H1 (cell line): ENCODE data around the gene SPPL3. TPM values are rescaled to one million over a fixed set of nuclear protein-coding genes. Genes with fewer than 3 reads are reported as not detected.

Source experiments
- CTCF ChIA-PET: fragments of 300-600 bp; sonication (Branson Sonifier 250); formaldehyde crosslinking; loops from one replicate; lab custom pipeline; 2021; ENCODE audit not compliant: partially characterized antibody; lab: Charles Lee
- POLR2A ChIA-PET: fragments of 300-600 bp; sonication (Branson Sonifier 250); formaldehyde crosslinking; loops from one replicate; lab custom pipeline; 2021; ENCODE audit warnings: inconsistent platforms; ENCODE audit not compliant: partially characterized antibody; lab: Charles Lee
- DNase-seq, 2 experiments: peaks; one replicate each; pipeline versions ENCODE4 v3.0.0 to v3.0.0-alpha.2; 2010 to 2022; ENCODE audit warnings: low spot score in 2 of 2, low read depth in 1 of 2, mixed read lengths in 1 of 2
- FAIRE-seq: peaks from 2 replicates; lab custom pipeline; 2011; peaks lifted over from hg19 to GRCh38; lab: Jason Lieb, UNC
- H2AFZ ChIP-seq: 2 replicates; pipeline ENCODE4 v1.8.1; 2012; ENCODE audit warnings: low read length, inconsistent platforms
- H2AK5ac ChIP-seq: 2 replicates; pipeline ENCODE4 v1.6.1; 2013; ENCODE audit warnings: low read depth, low read length
- H2BK120ac ChIP-seq: replicated peaks from 2 replicates; pipeline ENCODE3; 2013; ENCODE audit warnings: low read depth, low read length, inconsistent platforms
- H2BK12ac ChIP-seq: 2 replicates; pipeline ENCODE4 v1.6.1; 2013; ENCODE audit warnings: low read depth, low read length
- H2BK15ac ChIP-seq: 2 replicates; pipeline ENCODE4 v1.6.1; 2013; ENCODE audit warnings: low read length
- H2BK20ac ChIP-seq: 2 replicates; pipeline ENCODE4 v1.6.1; 2013; ENCODE audit warnings: low read length
- H2BK5ac ChIP-seq: 2 replicates; pipeline ENCODE4 v1.6.1; 2013; ENCODE audit warnings: low read depth, low read length
- H3K14ac ChIP-seq: 2 replicates; pipeline ENCODE4 v1.6.1; 2013; ENCODE audit warnings: inconsistent platforms; ENCODE audit not compliant: insufficient read length
- H3K18ac ChIP-seq: 2 replicates; pipeline ENCODE4 v1.6.1; 2013; ENCODE audit warnings: low read length; ENCODE audit errors: extremely low read depth
- H3K23ac ChIP-seq: 2 replicates; pipeline ENCODE4 v1.6.1; 2013; ENCODE audit warnings: inconsistent platforms; ENCODE audit not compliant: insufficient read length
- H3K23me2 ChIP-seq: 2 replicates; pipeline ENCODE4 v1.6.1; 2013; ENCODE audit warnings: low read depth, low read length
- H3K27ac ChIP-seq: 2 replicates; pipeline ENCODE4 v1.6.1; 2011; ENCODE audit warnings: low read depth, low read length, inconsistent platforms
- H3K27me3 ChIP-seq, 4 experiments: replicated peaks in 1 of 4; 1 replicate in 1 of 4; 2 replicates in 3 of 4; pipeline versions ENCODE4 v1.6.1 to v1.8.1; 2011 to 2013; ENCODE audit warnings: low read length in 3 of 4, mild to moderate bottlenecking in 3 of 4, inconsistent platforms in 2 of 4, mixed read lengths in 2 of 4, moderate library complexity in 1 of 4; ENCODE audit not compliant: control insufficient read depth in 3 of 4, insufficient read depth in 3 of 4; ENCODE audit errors: extremely low read depth in 1 of 4
- H3K36me3 ChIP-seq, 4 experiments: 2 replicates each; pipeline versions ENCODE4 v1.6.1 to v1.8.1; 2011 to 2013; ENCODE audit warnings: mild to moderate bottlenecking in 4 of 4, low read length in 3 of 4, moderate library complexity in 2 of 4, control low read depth in 1 of 4, inconsistent platforms in 1 of 4; ENCODE audit not compliant: insufficient read depth in 4 of 4, control insufficient read depth in 2 of 4
- H3K4ac ChIP-seq: replicated peaks from 2 replicates; pipeline ENCODE3; 2013; ENCODE audit warnings: low read length, low read depth, mixed read lengths, inconsistent platforms; ENCODE audit not compliant: insufficient read length
- H3K4me1 ChIP-seq, 4 experiments: replicated peaks in 1 of 4; 1 replicate in 1 of 4; 2 replicates in 3 of 4; pipeline versions ENCODE4 v1.6.1 to v1.8.1; 2011 to 2013; ENCODE audit warnings: low read length in 3 of 4, inconsistent platforms in 2 of 4, mixed read lengths in 1 of 4; ENCODE audit not compliant: insufficient read depth in 4 of 4, control insufficient read depth in 3 of 4
- H3K4me2 ChIP-seq, 2 experiments: 2 replicates each; pipeline versions ENCODE4 v1.6.1 to v1.8.1; 2011 to 2013; ENCODE audit warnings: low read depth in 2 of 2, low read length in 2 of 2, control low read depth in 1 of 2, inconsistent platforms in 1 of 2, mild to moderate bottlenecking in 1 of 2; ENCODE audit not compliant: insufficient read depth in 1 of 2
- H3K4me3 ChIP-seq, 4 experiments: fragments of 200-600, 300-600 bp in 1 of 4; sonication (generic), shearing (Covaris generic), sonication (Bioruptor Twin) in 1 of 4; 2 replicates each; pipeline versions ENCODE4 v1.5.1 to v1.8.1; 2011 to 2016; ENCODE audit warnings: low read length in 4 of 4, low read depth in 3 of 4, control low read depth in 2 of 4, inconsistent platforms in 2 of 4, mild to moderate bottlenecking in 2 of 4, mixed read lengths in 1 of 4, moderate library complexity in 1 of 4; ENCODE audit not compliant: insufficient read depth in 2 of 4; ENCODE audit errors: extremely low read depth in 1 of 4
- H3K56ac ChIP-seq: replicated peaks from 2 replicates; pipeline ENCODE3; 2013; ENCODE audit warnings: low read depth, mild to moderate bottlenecking, mixed read lengths, low read length, inconsistent platforms; ENCODE audit not compliant: insufficient read length
- H3K79me1 ChIP-seq: 2 replicates; pipeline ENCODE4 v1.6.1; 2013; ENCODE audit warnings: low read depth, low read length, control low read depth
- H3K79me2 ChIP-seq, 2 experiments: 2 replicates each; pipeline versions ENCODE4 v1.6.1 to v1.8.1; 2012 to 2013; ENCODE audit warnings: low read length in 2 of 2, mild to moderate bottlenecking in 2 of 2, inconsistent platforms in 1 of 2; ENCODE audit not compliant: insufficient read depth in 2 of 2, control insufficient read depth in 1 of 2
- H3K9ac ChIP-seq, 4 experiments: replicated peaks in 1 of 4; 1 replicate in 1 of 4; 2 replicates in 3 of 4; pipeline versions ENCODE4 v1.6.1 to v1.8.1; 2011 to 2013; ENCODE audit warnings: low read depth in 3 of 4, low read length in 3 of 4, control low read depth in 2 of 4, mild to moderate bottlenecking in 2 of 4, moderate library complexity in 2 of 4, inconsistent platforms in 1 of 4; ENCODE audit errors: extremely low read depth in 1 of 4
- H3K9me3 ChIP-seq, 2 experiments: 2 replicates each; pipeline versions ENCODE4 v1.6.1 to v1.8.1; 2012 to 2013; ENCODE audit warnings: mild to moderate bottlenecking in 2 of 2, moderate library complexity in 2 of 2, control low read depth in 1 of 2, inconsistent platforms in 1 of 2, low read depth in 1 of 2, low read length in 1 of 2, mixed read lengths in 1 of 2; ENCODE audit not compliant: insufficient read depth in 2 of 2
- H4K20me1 ChIP-seq, 2 experiments: replicated peaks in 1 of 2; 2 replicates each; pipeline versions ENCODE3 to v1.8.1; 2011 to 2013; ENCODE audit warnings: inconsistent platforms in 2 of 2, low read length in 2 of 2, mild to moderate bottlenecking in 1 of 2; ENCODE audit not compliant: insufficient read depth in 2 of 2, control insufficient read depth in 1 of 2
- H4K5ac ChIP-seq: 2 replicates; pipeline ENCODE4 v1.6.1; 2013; ENCODE audit warnings: low read length, low read depth, mixed read lengths, inconsistent platforms; ENCODE audit not compliant: insufficient read length
- H4K8ac ChIP-seq: 2 replicates; pipeline ENCODE4 v1.8.0; 2013; ENCODE audit warnings: mild to moderate bottlenecking, moderate library complexity, low read length, inconsistent platforms; ENCODE audit not compliant: insufficient read depth; ENCODE audit errors: extremely low read depth
- H4K91ac ChIP-seq: replicated peaks from 2 replicates; pipeline ENCODE3; 2013; ENCODE audit warnings: low read length, mixed read lengths, inconsistent platforms; ENCODE audit not compliant: insufficient read length
- ATF3 ChIP-seq: IDR thresholded peaks from 2 replicates; pipeline ENCODE4 v1.6.1; 2011; ENCODE audit warnings: low read depth, mild to moderate bottlenecking, low read length; ENCODE audit not compliant: insufficient read depth
- JUN ChIP-seq: IDR thresholded peaks from 2 replicates; pipeline ENCODE4 v1.6.1; 2011; ENCODE audit warnings: low read depth, mild to moderate bottlenecking, improper control_type of control experiment, low read length
- JUND ChIP-seq: IDR thresholded peaks from 2 replicates; pipeline ENCODE4 v1.6.1; 2011; ENCODE audit warnings: mild to moderate bottlenecking, improper control_type of control experiment, low read length
- KDM1A ChIP-seq: fragments of 200-600, 300-600 bp; sonication (generic); IDR thresholded peaks from 2 replicates; pipeline ENCODE4 v1.7.1; 2016; ENCODE audit warnings: mild to moderate bottlenecking, low read length, borderline replicate concordance
- KDM4A ChIP-seq: IDR thresholded peaks from one replicate; pipeline ENCODE4 v1.7.1; 2012; ENCODE audit warnings: low read depth, mild to moderate bottlenecking, moderate library complexity, low read length, inconsistent platforms; ENCODE audit not compliant: severe bottlenecking
- NANOG ChIP-seq: IDR thresholded peaks from 2 replicates; pipeline ENCODE4 v1.6.1; 2011; ENCODE audit warnings: low read length, low read depth, mild to moderate bottlenecking, inconsistent platforms; ENCODE audit not compliant: insufficient read depth, poor library complexity, severe bottlenecking
- NRF1 ChIP-seq: IDR thresholded peaks from 2 replicates; pipeline ENCODE4 v1.6.1; 2011; ENCODE audit warnings: mild to moderate bottlenecking, low read depth, low read length, improper control_type of control experiment
- PHF8 ChIP-seq: fragments of 200-600 bp; sonication (generic); conservative IDR thresholded peaks from 2 replicates; pipeline ENCODE4 v1.7.1; 2012; ENCODE audit warnings: low read depth, mild to moderate bottlenecking, inconsistent platforms, low read length, moderate library complexity
- POLR2AphosphoS5 ChIP-seq: IDR thresholded peaks from 2 replicates; pipeline ENCODE4 v1.6.1; 2011; ENCODE audit warnings: low read depth, low read length
- RNF2 ChIP-seq: fragments of 200-900, 300-1000 bp; sonication (generic); IDR thresholded peaks from 2 replicates; pipeline ENCODE4 v1.7.1; 2016; ENCODE audit warnings: borderline replicate concordance, low read depth, mild to moderate bottlenecking, antibody characterized with exemption, low read length; ENCODE audit not compliant: poor library complexity, severe bottlenecking; ENCODE audit errors: missing control alignments
- SP4 ChIP-seq: IDR thresholded peaks from 2 replicates; pipeline ENCODE4 v1.6.1; 2012; ENCODE audit warnings: low read length, inconsistent platforms
- YY1 ChIP-seq: IDR thresholded peaks from 2 replicates; pipeline ENCODE4 v1.6.1; 2011; ENCODE audit warnings: low read depth, mild to moderate bottlenecking, low read length
- WGBS, 2 experiments: shearing (Covaris generic) in 1 of 2; methylation state at CpG; one replicate each; pipeline versions ENCODE4 v1.1.6 to v1.1.7; 2013 to 2015; ENCODE audit warnings: low lambda C conversion rate in 2 of 2, mixed read lengths in 2 of 2, inconsistent platforms in 1 of 2, low coverage in 1 of 2, missing lambda C conversion rate in 1 of 2; ENCODE audit not compliant: insufficient replicate concordance in 2 of 2, insufficient coverage in 1 of 2, insufficient read length in 1 of 2; ENCODE audit errors: extremely low coverage in 1 of 2, missing lambda C conversion rate in 1 of 2; 5-methylcytosine and 5-hydroxymethylcytosine counted together
- polyA plus RNA-seq, 7 experiments: library from polyadenylated mRNA; depleted of rRNA in 3 of 7; stranded (reverse) in 5 of 7; unstranded in 2 of 7; fragments of >200 nt in 5 of 7; fragments of 200-250 nt in 2 of 7; gene quantifications; 1 replicate in 5 of 7; 2 replicates in 1 of 7; 4 replicates in 1 of 7; pipeline versions ENCODE4 v1.2.1 to v1.2.3, GENCODE V29; 2011 to 2013; ENCODE audit warnings: missing spikeins in 2 of 7, mixed read lengths in 2 of 7
- total RNA-seq: library from RNA; stranded (reverse); fragmentation: NEBNext Ultra II Directional; extraction: Animal tissue kit (Norgen Biotek cat#: 25700); gene quantifications from 2 replicates; pipeline ENCODE4 v1.2.1, GENCODE V29; 2021

Gene SPPL3
- total and polyA plus RNA-seq, 2 of the 8 experiments (the other 6 are each of a cell fraction or from before 2014, with no cell fraction given), result 27.3 to 48.4 TPM

GRCh38 chr12:120861074-120861795 lies 42.9 kb downstream of the SPPL3 start:
- Histone ChIP-seq H2BK120ac (no peak overlapping the region), H2BK12ac (no peak overlapping the region), H3K4me2 (no peak overlapping the region), H2AK5ac (no peak overlapping the region), H4K8ac (no peak overlapping the region), H3K23me2 (no peaks in the 10 kb centered on the region), H3K79me2 (peaks cover 0 to 67% of the 10 kb centered on the region in 2 experiments; a peak in 3 of 4 replicates), H4K91ac (no peak overlapping the region), H4K20me1 (peaks cover 0 to 3% of the 10 kb centered on the region in 2 experiments), H3K79me1 (peaks cover 6% of the 10 kb centered on the region), H3K4ac (no peak overlapping the region), H3K27me3 (no peaks in the 10 kb centered on the region), H3K36me3 (peaks cover 0 to 3% (median 0%) of the 10 kb centered on the region in 4 experiments; a peak in 1 of 8 replicates), H2BK5ac (no peak overlapping the region), H3K27ac (no peak overlapping the region), H3K4me3 (no peak overlapping the region), H3K9ac (no peak overlapping the region), H3K23ac (no peak overlapping the region), H2BK20ac (no peak overlapping the region), H4K5ac (no peak overlapping the region), H3K56ac (no peak overlapping the region), H3K18ac (no peak overlapping the region), H2AFZ (no peak overlapping the region), H2BK15ac (no peak overlapping the region), H3K9me3 (no peaks in the 10 kb centered on the region), H3K14ac (no peak overlapping the region), H3K4me1 (peaks cover 0 to 5% (median 0%) of the 10 kb centered on the region in 4 experiments; a peak in 2 of 7 replicates)
- 92% methylated on average over 3 of the region's 3 CpGs; no CpG with 5 or more reads in 1 of the 2 experiments for WGBS, 2 experiments
- no peak for DNase-seq
- ChIA-PET CTCF (no interaction called here), POLR2A (no interaction called here)
- no peak for FAIRE-seq
- TF ChIP-seq JUN (no peak), KDM4A (no peak), SP4 (no peak), PHF8 (no peak), NRF1 (no peak), YY1 (no peak), ATF3 (no peak), POLR2AphosphoS5 (no peak), JUND (no peak), NANOG (no peak), KDM1A (no peak), RNF2 (no peak)
